ENCODE data around the gene KRT17.
"Not testable (repeated sequence)": the region's sequence is repeated elsewhere in the genome, so short reads cannot be mapped to it uniquely, and the experiment has no call there.

Gene KRT17

DNA sequence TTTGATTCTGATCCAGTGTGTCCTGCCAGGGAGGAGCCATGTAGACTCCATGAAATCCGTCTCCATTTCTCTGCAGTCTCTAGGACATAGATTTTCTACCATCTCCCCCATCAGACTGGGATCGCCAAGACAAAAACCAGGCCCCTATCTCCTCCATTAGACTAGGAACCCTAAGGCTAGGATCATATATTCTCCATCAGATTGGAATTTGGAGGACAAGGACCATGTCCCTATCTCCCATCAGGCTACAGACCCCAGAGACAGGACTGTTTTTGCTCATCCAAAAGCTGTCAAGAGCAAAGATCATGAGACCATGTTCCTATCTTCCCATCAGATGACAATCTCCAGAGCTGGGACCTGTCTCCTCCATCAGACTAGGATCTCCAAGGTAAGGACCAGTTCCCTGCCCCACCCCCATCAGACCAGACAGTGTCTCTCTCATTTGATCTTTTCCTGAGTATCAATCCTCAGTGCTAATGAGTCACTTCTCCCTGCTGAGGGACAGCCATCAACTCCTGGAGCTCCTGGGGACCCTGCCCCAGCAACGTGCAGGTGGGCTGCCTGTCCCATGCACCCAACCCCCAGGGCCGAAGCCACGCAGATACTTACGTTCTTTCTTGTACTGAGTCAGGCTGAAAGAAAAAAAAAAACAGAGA is 4.3 kb downstream of the KRT17 start:
- DNase-seq: not testable (repeated sequence)

DNA sequence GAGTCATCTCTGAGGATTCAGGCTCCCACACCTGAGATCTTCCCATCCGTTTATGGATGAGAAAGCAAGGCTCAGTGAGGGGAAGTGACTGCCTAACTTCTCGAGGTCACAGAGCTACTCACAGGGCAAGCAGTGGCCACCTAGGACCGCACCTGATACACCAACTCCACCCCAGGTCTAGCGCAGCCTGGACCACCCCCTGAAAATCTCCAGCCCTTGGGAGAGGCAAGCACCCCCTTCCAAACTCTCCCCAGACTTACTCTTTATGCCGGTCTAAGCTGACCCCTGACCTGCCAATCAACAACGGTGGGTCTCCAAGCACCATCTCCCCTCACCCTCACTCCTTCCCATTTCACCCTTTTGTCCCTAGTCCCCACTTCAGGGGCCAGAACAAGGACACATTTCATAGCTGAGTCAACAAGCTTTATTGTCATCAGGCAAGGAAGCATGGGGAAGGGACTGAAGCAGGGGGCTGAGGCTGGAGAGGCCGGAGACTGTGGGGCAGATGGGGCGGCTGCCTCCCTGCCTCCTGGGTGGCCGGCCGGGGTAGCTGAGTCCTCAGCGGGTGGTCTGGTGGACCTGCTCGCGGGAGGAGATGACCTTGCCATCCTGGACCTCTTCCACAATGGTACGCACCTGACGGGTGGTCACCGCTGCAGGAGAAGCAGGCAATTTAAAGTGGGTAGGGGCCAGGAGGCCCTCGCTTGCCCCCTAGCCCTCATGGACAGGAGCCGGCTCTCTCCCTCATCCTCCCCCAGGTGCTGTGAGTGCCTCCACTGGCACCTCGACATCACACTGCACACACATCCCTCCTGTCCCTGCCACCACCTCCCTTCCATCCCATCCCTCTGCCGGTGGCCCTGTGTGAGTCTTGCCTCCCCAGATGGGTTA is 5.1 kb downstream of the KRT17 start:
- DNase-seq: no peak

DNA sequence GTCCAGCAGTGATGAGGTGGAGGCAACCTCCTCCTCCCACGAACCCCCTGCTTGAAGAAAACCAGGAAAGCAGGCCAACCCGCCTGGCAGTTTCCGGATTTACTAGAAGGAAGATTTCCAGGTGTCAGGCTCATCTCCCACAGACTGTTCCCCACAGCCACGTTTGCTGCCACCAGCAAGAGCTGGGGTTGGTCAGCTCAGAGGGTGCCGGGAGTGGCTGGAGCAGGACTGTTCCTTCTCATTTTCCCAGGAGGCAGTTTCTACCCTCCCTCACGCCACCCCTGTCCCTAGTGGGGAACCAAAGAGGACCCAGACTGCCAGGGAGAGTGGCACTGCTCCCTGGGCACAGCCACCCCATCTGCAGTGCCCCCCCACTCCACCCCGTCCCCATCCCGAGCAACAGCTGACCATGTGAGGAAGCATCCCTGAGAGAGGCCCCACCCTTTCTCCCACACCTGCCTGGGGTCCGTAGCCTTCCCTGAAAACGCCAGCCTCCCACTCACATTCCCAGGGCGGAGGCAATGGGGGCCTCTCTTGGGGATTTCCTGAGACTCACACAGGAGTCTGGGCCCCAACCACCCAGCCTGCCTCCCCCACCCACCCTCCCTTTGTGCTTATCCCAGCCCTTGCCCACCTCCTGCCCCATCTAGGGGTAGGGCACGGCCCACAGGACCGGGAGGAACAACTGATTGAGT is 5.9 kb downstream of the KRT17 start:
- no peak for DNase-seq

GRCh38 chr17:41617698-41618097 is 6.7 kb downstream of the KRT17 start:
- no peak for DNase-seq

DNA sequence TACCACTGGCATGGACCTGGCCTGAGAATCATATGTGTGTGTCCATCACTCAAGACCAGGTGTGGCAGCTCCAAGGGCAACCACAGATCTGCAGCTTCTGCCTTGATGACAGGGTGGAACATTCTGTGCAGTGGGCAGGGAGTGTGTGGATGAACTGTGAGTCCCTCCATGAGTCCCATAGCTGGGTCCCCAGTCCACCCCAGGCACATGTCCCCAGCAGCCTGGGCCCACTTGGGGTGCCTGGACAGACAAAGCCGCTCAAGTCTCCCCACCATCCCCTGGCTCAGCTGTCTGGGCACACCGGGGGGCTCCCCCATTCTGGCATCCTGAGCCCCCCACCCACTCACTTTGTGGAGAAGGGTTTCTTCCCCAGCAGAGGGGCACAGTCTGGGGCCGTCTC is 7.2 kb downstream of the KRT17 start:
- no peak for DNase-seq

GRCh38 chr17:41616486-41616885 is 7.9 kb downstream of the KRT17 start:
- DNase-seq: not testable (repeated sequence)

- DNase-seq: no peak
Measured at GRCh38 chr17:41615454-41615853, 8.9 kb downstream of the KRT17 start.

- not testable (repeated sequence) for DNase-seq
Measured at GRCh38 chr17:41614767-41615166, 9.6 kb downstream of the KRT17 start.

GRCh38 chr17:41614098-41614497 is 10.3 kb downstream of the KRT17 start:
- no peak for DNase-seq

GRCh38 chr17:41613277-41614082 is 10.9 kb downstream of the KRT17 start:
- no peak for DNase-seq

GRCh38 chr17:41612376-41613160 is 11.8 kb downstream of the KRT17 start, which contains the start of gene KRT16:
TSS of gene KRT16 (minus strand) at chr17:41612767. CDS start at chr17:41612688, 79 bp downstream.
- not testable (repeated sequence) for DNase-seq

- DNase-seq: no peak
Measured at GRCh38 chr17:41610965-41611640, 13.3 kb downstream of the KRT17 start.

DNA sequence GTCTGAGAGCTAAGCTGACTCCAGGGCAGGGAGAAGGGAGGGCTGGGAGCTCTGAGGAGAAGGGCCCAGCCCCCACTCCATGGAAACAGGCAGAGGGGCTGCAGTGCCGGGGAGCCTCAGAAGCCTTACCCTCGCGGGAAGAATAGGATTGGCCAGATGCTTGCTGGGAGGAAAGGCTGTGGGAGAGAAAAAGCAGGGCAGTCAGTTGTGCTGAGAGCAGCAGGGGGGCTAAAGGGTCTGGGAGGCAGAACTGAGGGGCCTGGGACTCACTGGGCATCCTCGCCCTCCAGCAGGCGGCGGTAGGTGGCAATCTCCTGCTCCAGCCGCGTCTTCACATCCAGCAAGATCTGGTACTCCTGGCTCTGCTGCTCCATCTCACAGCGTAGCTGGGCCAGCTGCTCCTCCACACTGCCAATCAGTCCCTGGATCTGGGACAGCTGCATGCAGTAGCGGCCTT is 14.3 kb downstream of the KRT17 start:
- not testable (repeated sequence) for DNase-seq

DNA sequence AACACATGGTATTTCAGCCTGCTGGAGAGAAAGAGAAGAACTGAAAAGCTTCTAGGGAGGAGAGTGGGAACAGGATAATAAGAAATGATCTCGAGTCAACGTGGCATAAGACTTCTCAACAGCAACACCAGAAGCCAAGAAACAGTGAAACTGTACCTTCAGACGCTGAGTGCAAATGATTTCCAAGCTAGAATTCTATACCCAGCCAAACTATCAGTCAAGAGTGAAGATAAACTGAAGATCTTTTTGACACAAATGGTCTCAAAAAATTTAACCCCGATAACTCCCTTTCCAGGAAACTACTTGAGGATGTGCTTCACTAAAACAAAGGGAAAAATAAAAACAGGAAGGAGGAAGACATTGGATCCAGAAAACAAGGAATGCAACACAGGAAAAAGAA is 17.4 kb downstream of the KRT17 start:
- not testable (repeated sequence) for DNase-seq

DNA sequence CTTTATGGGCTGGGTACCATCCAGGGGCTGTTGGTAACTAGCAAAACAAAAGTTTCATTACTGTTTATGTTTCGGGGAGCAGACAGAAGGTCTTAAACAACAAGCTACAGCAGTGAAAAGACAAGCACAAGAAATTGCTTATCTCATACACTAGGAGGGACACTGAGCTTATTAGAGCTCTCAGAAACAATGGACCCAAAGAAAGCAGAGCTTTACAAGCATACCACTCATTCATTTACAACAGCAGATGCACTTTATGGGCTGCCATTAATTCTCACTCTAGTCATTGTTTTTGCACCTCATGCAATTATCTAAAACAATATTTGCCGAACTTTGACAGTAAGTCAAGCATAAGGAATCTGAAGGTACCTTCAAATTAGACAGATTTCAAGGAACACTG is 21.9 kb downstream of the KRT17 start:
- no peak for DNase-seq

GRCh38 chr17:41600318-41600717 is 24.1 kb downstream of the KRT17 start:
- DNase-seq: no peak

DNA sequence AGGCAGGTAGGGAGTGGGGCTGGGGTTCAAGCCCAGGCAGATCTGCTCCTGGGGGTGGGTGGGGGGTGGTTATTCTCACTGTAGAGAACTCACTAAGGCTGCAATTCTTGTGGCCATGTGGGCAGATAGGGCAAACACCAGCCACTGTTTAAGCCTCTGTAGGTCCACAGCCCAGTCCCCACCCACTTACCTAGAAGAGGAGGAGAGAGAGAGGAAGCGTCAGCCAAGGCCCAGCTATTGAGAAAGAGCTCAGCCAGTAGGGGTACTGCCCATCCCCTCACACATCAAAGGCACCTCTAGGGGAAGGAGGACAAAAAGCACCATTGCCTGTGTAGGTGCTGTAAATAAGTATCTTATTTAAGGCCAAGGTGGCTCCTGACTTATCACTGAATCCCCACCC is 24.7 kb downstream of the KRT17 start:
- DNase-seq: no peak

DNA sequence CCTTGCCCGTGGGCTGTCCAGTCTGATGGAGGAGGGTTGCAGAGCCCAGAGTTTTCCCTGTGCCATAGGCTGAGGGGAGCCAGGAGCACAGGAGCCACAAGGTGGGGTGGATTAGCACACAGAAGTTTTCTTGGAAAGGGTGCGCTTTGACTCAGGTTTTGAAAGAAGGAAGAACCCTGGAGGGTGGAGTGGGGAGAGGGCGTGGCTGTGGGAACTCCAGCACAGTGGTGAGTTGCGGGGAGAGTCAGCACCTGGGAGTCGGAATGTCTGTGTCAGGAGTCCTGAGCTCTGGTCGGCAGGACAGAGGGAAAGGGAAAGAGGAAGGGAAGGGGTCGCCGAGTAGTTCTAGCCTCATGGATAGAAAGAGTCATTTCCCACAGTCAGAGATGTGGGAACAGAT is 28.8 kb downstream of the KRT17 start:
- DNase-seq: no peak

DNA sequence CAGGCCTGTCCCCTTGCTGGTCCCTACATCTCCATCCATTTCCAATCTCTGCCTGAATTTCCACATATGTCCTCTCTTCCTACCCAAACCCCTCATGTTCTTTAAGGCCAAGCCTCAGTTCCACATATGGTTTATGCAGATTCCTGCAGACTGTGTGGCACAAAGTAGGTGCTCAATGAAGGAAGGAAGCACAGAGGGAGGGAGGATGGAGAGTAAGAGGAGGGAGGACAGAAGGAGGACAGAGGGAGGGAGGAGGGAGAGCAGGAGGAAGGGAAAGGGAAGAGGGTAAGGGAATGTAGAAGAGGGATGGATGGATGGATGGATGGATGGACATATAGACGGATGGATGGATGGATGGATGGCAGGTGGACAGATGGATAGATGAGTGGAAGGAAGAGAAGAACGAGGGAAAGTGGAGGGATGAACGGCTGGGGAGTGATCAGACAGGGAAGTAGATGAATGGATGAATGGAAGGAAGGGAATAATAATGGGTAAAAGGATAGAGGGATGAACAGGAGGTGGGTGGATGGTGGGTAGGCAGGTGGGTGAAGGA is 29.9 kb downstream of the KRT17 start:
- DNase-seq: no peak

GRCh38 chr17:41593306-41593981 is 30.9 kb downstream of the KRT17 start:
- no peak for DNase-seq

Measured in hippocampal formation (tissue), 2 donors.